ENCODE measurements around the gene GAS2L3.

- TF ChIP-seq, protein P1, sequence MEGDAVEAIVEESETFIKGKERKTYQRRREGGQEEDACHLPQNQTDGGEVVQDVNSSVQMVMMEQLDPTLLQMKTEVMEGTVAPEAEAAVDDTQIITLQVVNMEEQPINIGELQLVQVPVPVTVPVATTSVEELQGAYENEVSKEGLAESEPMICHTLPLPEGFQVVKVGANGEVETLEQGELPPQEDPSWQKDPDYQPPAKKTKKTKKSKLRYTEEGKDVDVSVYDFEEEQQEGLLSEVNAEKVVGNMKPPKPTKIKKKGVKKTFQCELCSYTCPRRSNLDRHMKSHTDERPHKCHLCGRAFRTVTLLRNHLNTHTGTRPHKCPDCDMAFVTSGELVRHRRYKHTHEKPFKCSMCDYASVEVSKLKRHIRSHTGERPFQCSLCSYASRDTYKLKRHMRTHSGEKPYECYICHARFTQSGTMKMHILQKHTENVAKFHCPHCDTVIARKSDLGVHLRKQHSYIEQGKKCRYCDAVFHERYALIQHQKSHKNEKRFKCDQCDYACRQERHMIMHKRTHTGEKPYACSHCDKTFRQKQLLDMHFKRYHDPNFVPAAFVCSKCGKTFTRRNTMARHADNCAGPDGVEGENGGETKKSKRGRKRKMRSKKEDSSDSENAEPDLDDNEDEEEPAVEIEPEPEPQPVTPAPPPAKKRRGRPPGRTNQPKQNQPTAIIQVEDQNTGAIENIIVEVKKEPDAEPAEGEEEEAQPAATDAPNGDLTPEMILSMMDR (IDR thresholded peaks at IDR 0.05), result no peak
- no peak for TF ChIP-seq POLR2A (IDR thresholded peaks at IDR 0.05)
These were observed 82.7 kb downstream of the GAS2L3 start for GRCh38 chr12:100656141-100656540.
